H1 (cell line): ENCODE measurements around the gene TFAP2A. TPM values are rescaled to one million over a fixed set of nuclear protein-coding genes. Genes with fewer than 3 reads are reported as not detected.

ENCODE experiments used
- CTCF ChIA-PET: fragments of 300-600 bp; sonication (Branson Sonifier 250); formaldehyde crosslinking; loops from one replicate; lab custom pipeline; 2021; ENCODE audit not compliant: partially characterized antibody; lab: Charles Lee
- POLR2A ChIA-PET: fragments of 300-600 bp; sonication (Branson Sonifier 250); formaldehyde crosslinking; loops from one replicate; lab custom pipeline; 2021; ENCODE audit warnings: inconsistent platforms; ENCODE audit not compliant: partially characterized antibody; lab: Charles Lee
- DNase-seq, 2 experiments: peaks; one replicate each; pipeline versions ENCODE4 v3.0.0 to v3.0.0-alpha.2; 2010 to 2022; ENCODE audit warnings: low spot score in 2 of 2, low read depth in 1 of 2, mixed read lengths in 1 of 2
- FAIRE-seq: peaks from 2 replicates; lab custom pipeline; 2011; peaks lifted over from hg19 to GRCh38; lab: Jason Lieb, UNC
- H2AFZ ChIP-seq: 2 replicates; pipeline ENCODE4 v1.8.1; 2012; ENCODE audit warnings: low read length, inconsistent platforms
- H2AK5ac ChIP-seq: 2 replicates; pipeline ENCODE4 v1.6.1; 2013; ENCODE audit warnings: low read depth, low read length
- H2BK120ac ChIP-seq: replicated peaks from 2 replicates; pipeline ENCODE3; 2013; ENCODE audit warnings: low read depth, low read length, inconsistent platforms
- H2BK12ac ChIP-seq: 2 replicates; pipeline ENCODE4 v1.6.1; 2013; ENCODE audit warnings: low read depth, low read length
- H2BK15ac ChIP-seq: 2 replicates; pipeline ENCODE4 v1.6.1; 2013; ENCODE audit warnings: low read length
- H2BK20ac ChIP-seq: 2 replicates; pipeline ENCODE4 v1.6.1; 2013; ENCODE audit warnings: low read length
- H2BK5ac ChIP-seq: 2 replicates; pipeline ENCODE4 v1.6.1; 2013; ENCODE audit warnings: low read depth, low read length
- H3K14ac ChIP-seq: 2 replicates; pipeline ENCODE4 v1.6.1; 2013; ENCODE audit warnings: inconsistent platforms; ENCODE audit not compliant: insufficient read length
- H3K18ac ChIP-seq: 2 replicates; pipeline ENCODE4 v1.6.1; 2013; ENCODE audit warnings: low read length; ENCODE audit errors: extremely low read depth
- H3K23ac ChIP-seq: 2 replicates; pipeline ENCODE4 v1.6.1; 2013; ENCODE audit warnings: inconsistent platforms; ENCODE audit not compliant: insufficient read length
- H3K23me2 ChIP-seq: 2 replicates; pipeline ENCODE4 v1.6.1; 2013; ENCODE audit warnings: low read depth, low read length
- H3K27ac ChIP-seq: 2 replicates; pipeline ENCODE4 v1.6.1; 2011; ENCODE audit warnings: low read depth, low read length, inconsistent platforms
- H3K27me3 ChIP-seq, 4 experiments: replicated peaks in 1 of 4; 1 replicate in 1 of 4; 2 replicates in 3 of 4; pipeline versions ENCODE4 v1.6.1 to v1.8.1; 2011 to 2013; ENCODE audit warnings: low read length in 3 of 4, mild to moderate bottlenecking in 3 of 4, inconsistent platforms in 2 of 4, mixed read lengths in 2 of 4, moderate library complexity in 1 of 4; ENCODE audit not compliant: control insufficient read depth in 3 of 4, insufficient read depth in 3 of 4; ENCODE audit errors: extremely low read depth in 1 of 4
- H3K36me3 ChIP-seq, 4 experiments: 2 replicates each; pipeline versions ENCODE4 v1.6.1 to v1.8.1; 2011 to 2013; ENCODE audit warnings: mild to moderate bottlenecking in 4 of 4, low read length in 3 of 4, moderate library complexity in 2 of 4, control low read depth in 1 of 4, inconsistent platforms in 1 of 4; ENCODE audit not compliant: insufficient read depth in 4 of 4, control insufficient read depth in 2 of 4
- H3K4ac ChIP-seq: replicated peaks from 2 replicates; pipeline ENCODE3; 2013; ENCODE audit warnings: low read length, low read depth, mixed read lengths, inconsistent platforms; ENCODE audit not compliant: insufficient read length
- H3K4me1 ChIP-seq, 4 experiments: replicated peaks in 1 of 4; 1 replicate in 1 of 4; 2 replicates in 3 of 4; pipeline versions ENCODE4 v1.6.1 to v1.8.1; 2011 to 2013; ENCODE audit warnings: low read length in 3 of 4, inconsistent platforms in 2 of 4, mixed read lengths in 1 of 4; ENCODE audit not compliant: insufficient read depth in 4 of 4, control insufficient read depth in 3 of 4
- H3K4me2 ChIP-seq, 2 experiments: 2 replicates each; pipeline versions ENCODE4 v1.6.1 to v1.8.1; 2011 to 2013; ENCODE audit warnings: low read depth in 2 of 2, low read length in 2 of 2, control low read depth in 1 of 2, inconsistent platforms in 1 of 2, mild to moderate bottlenecking in 1 of 2; ENCODE audit not compliant: insufficient read depth in 1 of 2
- H3K4me3 ChIP-seq, 4 experiments: fragments of 200-600, 300-600 bp in 1 of 4; sonication (generic), shearing (Covaris generic), sonication (Bioruptor Twin) in 1 of 4; 2 replicates each; pipeline versions ENCODE4 v1.5.1 to v1.8.1; 2011 to 2016; ENCODE audit warnings: low read length in 4 of 4, low read depth in 3 of 4, control low read depth in 2 of 4, inconsistent platforms in 2 of 4, mild to moderate bottlenecking in 2 of 4, mixed read lengths in 1 of 4, moderate library complexity in 1 of 4; ENCODE audit not compliant: insufficient read depth in 2 of 4; ENCODE audit errors: extremely low read depth in 1 of 4
- H3K56ac ChIP-seq: replicated peaks from 2 replicates; pipeline ENCODE3; 2013; ENCODE audit warnings: low read depth, mild to moderate bottlenecking, mixed read lengths, low read length, inconsistent platforms; ENCODE audit not compliant: insufficient read length
- H3K79me1 ChIP-seq: 2 replicates; pipeline ENCODE4 v1.6.1; 2013; ENCODE audit warnings: low read depth, low read length, control low read depth
- H3K79me2 ChIP-seq, 2 experiments: 2 replicates each; pipeline versions ENCODE4 v1.6.1 to v1.8.1; 2012 to 2013; ENCODE audit warnings: low read length in 2 of 2, mild to moderate bottlenecking in 2 of 2, inconsistent platforms in 1 of 2; ENCODE audit not compliant: insufficient read depth in 2 of 2, control insufficient read depth in 1 of 2
- H3K9ac ChIP-seq, 4 experiments: replicated peaks in 1 of 4; 1 replicate in 1 of 4; 2 replicates in 3 of 4; pipeline versions ENCODE4 v1.6.1 to v1.8.1; 2011 to 2013; ENCODE audit warnings: low read depth in 3 of 4, low read length in 3 of 4, control low read depth in 2 of 4, mild to moderate bottlenecking in 2 of 4, moderate library complexity in 2 of 4, inconsistent platforms in 1 of 4; ENCODE audit errors: extremely low read depth in 1 of 4
- H3K9me3 ChIP-seq, 2 experiments: 2 replicates each; pipeline versions ENCODE4 v1.6.1 to v1.8.1; 2012 to 2013; ENCODE audit warnings: mild to moderate bottlenecking in 2 of 2, moderate library complexity in 2 of 2, control low read depth in 1 of 2, inconsistent platforms in 1 of 2, low read depth in 1 of 2, low read length in 1 of 2, mixed read lengths in 1 of 2; ENCODE audit not compliant: insufficient read depth in 2 of 2
- H4K20me1 ChIP-seq, 2 experiments: replicated peaks in 1 of 2; 2 replicates each; pipeline versions ENCODE3 to v1.8.1; 2011 to 2013; ENCODE audit warnings: inconsistent platforms in 2 of 2, low read length in 2 of 2, mild to moderate bottlenecking in 1 of 2; ENCODE audit not compliant: insufficient read depth in 2 of 2, control insufficient read depth in 1 of 2
- H4K5ac ChIP-seq: 2 replicates; pipeline ENCODE4 v1.6.1; 2013; ENCODE audit warnings: low read length, low read depth, mixed read lengths, inconsistent platforms; ENCODE audit not compliant: insufficient read length
- H4K8ac ChIP-seq: 2 replicates; pipeline ENCODE4 v1.8.0; 2013; ENCODE audit warnings: mild to moderate bottlenecking, moderate library complexity, low read length, inconsistent platforms; ENCODE audit not compliant: insufficient read depth; ENCODE audit errors: extremely low read depth
- H4K91ac ChIP-seq: replicated peaks from 2 replicates; pipeline ENCODE3; 2013; ENCODE audit warnings: low read length, mixed read lengths, inconsistent platforms; ENCODE audit not compliant: insufficient read length
- EP300 ChIP-seq, 2 experiments: IDR thresholded peaks; 1 replicate in 1 of 2; 2 replicates in 1 of 2; pipeline ENCODE4 v1.6.1; 2011 to 2012; ENCODE audit warnings: low read depth in 2 of 2, low read length in 2 of 2, mild to moderate bottlenecking in 2 of 2, borderline replicate concordance in 1 of 2, inconsistent platforms in 1 of 2, moderate library complexity in 1 of 2
- ZNF274 ChIP-seq: IDR thresholded peaks from 2 replicates; pipeline ENCODE4 v1.7.0; 2012; ENCODE audit warnings: low read length, borderline replicate concordance; ENCODE audit errors: extremely low read depth
- WGBS, 2 experiments: shearing (Covaris generic) in 1 of 2; methylation state at CpG; one replicate each; pipeline versions ENCODE4 v1.1.6 to v1.1.7; 2013 to 2015; ENCODE audit warnings: low lambda C conversion rate in 2 of 2, mixed read lengths in 2 of 2, inconsistent platforms in 1 of 2, low coverage in 1 of 2, missing lambda C conversion rate in 1 of 2; ENCODE audit not compliant: insufficient replicate concordance in 2 of 2, insufficient coverage in 1 of 2, insufficient read length in 1 of 2; ENCODE audit errors: extremely low coverage in 1 of 2, missing lambda C conversion rate in 1 of 2; 5-methylcytosine and 5-hydroxymethylcytosine counted together
- polyA plus RNA-seq, 7 experiments: library from polyadenylated mRNA; depleted of rRNA in 3 of 7; stranded (reverse) in 5 of 7; unstranded in 2 of 7; fragments of >200 nt in 5 of 7; fragments of 200-250 nt in 2 of 7; gene quantifications; 1 replicate in 5 of 7; 2 replicates in 1 of 7; 4 replicates in 1 of 7; pipeline versions ENCODE4 v1.2.1 to v1.2.3, GENCODE V29; 2011 to 2013; ENCODE audit warnings: missing spikeins in 2 of 7, mixed read lengths in 2 of 7
- total RNA-seq: library from RNA; stranded (reverse); fragmentation: NEBNext Ultra II Directional; extraction: Animal tissue kit (Norgen Biotek cat#: 25700); gene quantifications from 2 replicates; pipeline ENCODE4 v1.2.1, GENCODE V29; 2021

The TFAP2A gene
- total and polyA plus RNA-seq, 2 of the 8 experiments (the other 6 are each of a cell fraction or from before 2014, with no cell fraction given), result 0.23 TPM; not detected in 1

DNA sequence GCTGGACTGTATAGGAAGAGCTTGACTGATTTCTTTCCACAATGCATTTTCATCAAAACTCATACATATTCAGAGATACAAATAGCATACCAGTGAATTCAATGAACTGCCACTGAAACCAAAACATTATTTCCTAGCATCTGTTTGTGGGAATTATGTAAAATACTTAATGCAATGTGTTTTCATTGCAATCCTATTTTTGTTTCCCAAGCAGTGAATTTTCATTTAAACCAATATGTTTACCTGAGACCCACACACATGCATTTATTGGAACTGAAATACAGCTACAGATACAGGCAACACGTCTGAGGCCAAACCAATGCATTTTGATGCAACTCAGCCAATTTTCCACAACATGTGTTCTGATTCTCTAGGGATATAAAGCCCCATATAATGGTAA is 33.2 kb upstream of the TFAP2A start:
- Histone ChIP-seq H3K18ac (no peak overlapping the region), H4K5ac (no peak overlapping the region), H2AFZ (no peak overlapping the region), H3K4ac (no peak overlapping the region), H3K9ac (no peak overlapping the region), H3K23ac (no peak overlapping the region), H3K36me3 (no peaks in the 10 kb centered on the region), H2BK5ac (no peak overlapping the region), H2BK20ac (no peak overlapping the region), H3K27ac (no peak overlapping the region), H3K14ac (no peak overlapping the region), H2BK15ac (no peak overlapping the region), H3K79me1 (no peaks in the 10 kb centered on the region), H3K9me3 (no peaks in the 10 kb centered on the region), H3K4me3 (no peak overlapping the region), H4K20me1 (no peaks in the 10 kb centered on the region), H3K4me2 (no peak overlapping the region), H4K8ac (no peak overlapping the region), H2BK120ac (no peak overlapping the region), H2BK12ac (no peak overlapping the region), H4K91ac (no peak overlapping the region), H3K4me1 (no peaks in the 10 kb centered on the region; a peak in 1 of 7 replicates), H3K27me3 (no peaks in the 10 kb centered on the region), H3K79me2 (no peaks in the 10 kb centered on the region), H2AK5ac (no peak overlapping the region), H3K56ac (no peak overlapping the region), H3K23me2 (no peaks in the 10 kb centered on the region)
- CTCF ChIA-PET, result interaction anchor here (0.8 to 5.4 kb wide), 3 partner anchors 13 to 30 kb away, joined by 3 to 36 read pairs (median 3); no protein-coding TSS in a partner anchor
- 81% methylated on average over 1 of the region's 1 CpG; no CpG with 5 or more reads in 1 of the 2 experiments for WGBS, 2 experiments
- DNase-seq (no peak), FAIRE-seq (no peak)
- TF ChIP-seq EP300 (IDR thresholded peaks at IDR 0.05; ENCODE audit: borderline replicate concordance in 1 of 2, low read depth in 2 of 2, low read length in 2 of 2) (no peak), ZNF274 (no peak)
- POLR2A ChIA-PET, result no interaction called here
